GM23248 (cell line): ENCODE data around the gene USP32. TPM values are rescaled to one million over a fixed set of nuclear protein-coding genes. Genes with fewer than 3 reads are reported as not detected.

Experiments
- DNase-seq: peaks from one replicate; pipeline ENCODE4 v3.0.0-alpha.2; 2015
- H2AFZ ChIP-seq: fragments of 200-600 bp; sonication (generic); 2 replicates; pipeline ENCODE4 v1.6.1; 2016; ENCODE audit warnings: antibody characterized with exemption
- H3F3A ChIP-seq: fragments of 200-600 bp; sonication (generic); 2 replicates; pipeline ENCODE4 v1.6.1; 2016; ENCODE audit warnings: mild to moderate bottlenecking, antibody characterized with exemption, mixed run types; ENCODE audit not compliant: insufficient read depth
- H3K27ac ChIP-seq: fragments of 200-600 bp; sonication (generic); 2 replicates; pipeline ENCODE4 v1.5.1; 2016; ENCODE audit warnings: mild to moderate bottlenecking
- H3K27me3 ChIP-seq: fragments of 200-600 bp; sonication (generic); replicated peaks from 2 replicates; pipeline ENCODE4 v1.6.1; 2016; ENCODE audit warnings: mild to moderate bottlenecking; ENCODE audit not compliant: insufficient read depth
- H3K36me3 ChIP-seq: fragments of 200-600 bp; sonication (generic); 2 replicates; pipeline ENCODE4 v1.6.1; 2016; ENCODE audit warnings: low read depth, mild to moderate bottlenecking
- H3K4me1 ChIP-seq: fragments of 200-600 bp; sonication (generic); 2 replicates; pipeline ENCODE4 v1.6.1; 2016; ENCODE audit warnings: mild to moderate bottlenecking; ENCODE audit not compliant: insufficient read depth
- H3K4me2 ChIP-seq: fragments of 200-600 bp; sonication (generic); one replicate; pipeline ENCODE4 v1.6.1; 2016; ENCODE audit warnings: mild to moderate bottlenecking; ENCODE audit not compliant: unreplicated experiment
- H3K4me3 ChIP-seq: fragments of 200-600 bp; sonication (generic); 2 replicates; pipeline ENCODE4 v1.5.1; 2016; ENCODE audit warnings: mild to moderate bottlenecking
- H3K79me2 ChIP-seq: fragments of 200-600 bp; sonication (generic); 2 replicates; pipeline ENCODE4 v1.6.1; 2016; ENCODE audit warnings: mild to moderate bottlenecking; ENCODE audit not compliant: insufficient read depth
- H3K9ac ChIP-seq: fragments of 200-600 bp; sonication (generic); 2 replicates; pipeline ENCODE4 v1.6.1; 2016; ENCODE audit warnings: mild to moderate bottlenecking
- H3K9me2 ChIP-seq: fragments of 200-600 bp; sonication (generic); 2 replicates; pipeline ENCODE4 v1.6.1; 2016; ENCODE audit warnings: mixed run types, mild to moderate bottlenecking, moderate library complexity; ENCODE audit not compliant: insufficient read depth
- H3K9me3 ChIP-seq: fragments of 200-600 bp; sonication (generic); one replicate; pipeline ENCODE4 v1.6.1; 2017; ENCODE audit warnings: low read depth
- H4K20me1 ChIP-seq: fragments of 200-600 bp; sonication (generic); 2 replicates; pipeline ENCODE4 v1.6.0; 2016; ENCODE audit not compliant: insufficient read depth
- EZH2 ChIP-seq: fragments of 200-600 bp; sonication (generic); IDR thresholded peaks from 2 replicates; pipeline ENCODE4 v1.6.1; 2018; ENCODE audit warnings: antibody characterized with exemption, mild to moderate bottlenecking; ENCODE audit not compliant: insufficient read depth, poor library complexity, severe bottlenecking
- EZH2phosphoT487 ChIP-seq: fragments of 200-600 bp; sonication (generic); IDR thresholded peaks from 2 replicates; pipeline ENCODE4 v1.6.1; 2018; ENCODE audit warnings: antibody characterized with exemption, moderate library complexity, mild to moderate bottlenecking, low read depth; ENCODE audit not compliant: insufficient read depth
- WGBS, 2 experiments: methylation state at CpG; one replicate each; pipeline ENCODE4 v1.1.6; 2015 to 2017; ENCODE audit warnings: low lambda C conversion rate in 2 of 2, low coverage in 1 of 2; ENCODE audit errors: missing lambda C conversion rate in 2 of 2; 5-methylcytosine and 5-hydroxymethylcytosine counted together
- in situ Hi-C: fragments of 300-500 bp; cut with MboI; formaldehyde crosslinking; loops from 2 replicates; pipeline ENCODE4 v1.15.0; 2020
- polyA plus RNA-seq: library from polyadenylated mRNA; unstranded; fragments of >200 nt; fragmentation: Nextera tagmentation; extraction: Ambion mirVana; gene quantifications from 2 replicates; pipeline ENCODE4 v1.2.1, GENCODE V29; 2016
- total RNA-seq: library from RNA; depleted of rRNA; stranded (reverse); fragments of >200 nt; shearing (Covaris generic); gene quantifications from 2 replicates; pipeline ENCODE4 v1.2.3, GENCODE V29; 2014

The USP32 gene
- total and polyA plus RNA-seq, 2 experiments from 2014 or later: 14.0 to 33.9 TPM

DNA sequence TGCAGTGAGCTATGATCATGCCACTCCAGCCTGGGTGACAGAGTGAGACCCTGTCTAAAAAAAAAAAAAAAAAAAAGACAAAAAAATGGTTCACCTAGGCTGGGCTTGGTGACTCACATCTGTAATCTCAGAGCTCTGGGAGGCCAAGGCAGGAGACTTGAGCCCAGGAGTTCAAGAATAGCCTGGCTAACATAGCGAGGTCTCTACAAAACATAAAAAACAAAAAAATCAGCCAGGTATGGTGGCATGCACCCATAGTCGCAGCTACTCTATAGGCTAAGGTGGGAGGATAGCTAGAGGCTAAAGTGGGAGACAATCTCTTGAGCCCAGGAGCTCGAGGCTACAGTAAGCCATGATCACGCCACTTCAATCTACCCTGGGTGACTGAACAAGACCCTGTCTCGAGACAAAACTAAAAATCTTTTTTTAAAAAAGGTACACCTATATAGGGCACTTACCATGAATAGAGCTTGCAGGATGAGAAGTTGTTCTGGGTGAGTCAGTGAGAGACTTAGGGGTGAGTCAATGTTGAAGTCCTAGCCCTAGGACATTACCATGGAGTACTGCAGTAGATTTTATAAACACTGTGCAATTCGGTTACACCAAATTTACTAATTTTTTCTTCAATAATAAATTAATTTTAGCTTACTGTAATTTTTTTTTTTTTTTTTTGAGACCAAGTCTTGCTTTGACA lies 19.0 kb downstream of the USP32 start:
- in situ Hi-C loops: no loop called here
- peaks cover 10% of the 10 kb centered on the region for H3K4me1 ChIP-seq
- no peak overlapping the region for H2AFZ ChIP-seq
- H3K4me2 ChIP-seq: peak overlapping the region; percentile 16
- peak; percentile 87 for DNase-seq
- 66 to 67% methylated on average over 6 of the region's 6 CpGs for WGBS, 2 experiments
- no peaks in the 10 kb centered on the region for H3K27me3 ChIP-seq
- peaks cover 4% of the 10 kb centered on the region; the same call in 1 of the 2 replicates for H3F3A ChIP-seq
- no peaks in the 10 kb centered on the region for H3K9me3 ChIP-seq
- no peak overlapping the region for H3K4me3 ChIP-seq
- peak overlapping the region; percentile 78 for H3K27ac ChIP-seq
- H4K20me1 ChIP-seq: peaks cover 14% of the 10 kb centered on the region
- no peaks in the 10 kb centered on the region for H3K9me2 ChIP-seq
- H3K9ac ChIP-seq: peak overlapping the region; percentile 14; the same call in 1 of the 2 replicates
- H3K36me3 ChIP-seq: 0 out of 2 replicates have a peak, but pooled peaks cover 13% of the 10 kb centered on the region
- H3K79me2 ChIP-seq: peaks cover 91% of the 10 kb centered on the region
- no peak for TF ChIP-seq EZH2
- no peak for TF ChIP-seq EZH2phosphoT487

DNA sequence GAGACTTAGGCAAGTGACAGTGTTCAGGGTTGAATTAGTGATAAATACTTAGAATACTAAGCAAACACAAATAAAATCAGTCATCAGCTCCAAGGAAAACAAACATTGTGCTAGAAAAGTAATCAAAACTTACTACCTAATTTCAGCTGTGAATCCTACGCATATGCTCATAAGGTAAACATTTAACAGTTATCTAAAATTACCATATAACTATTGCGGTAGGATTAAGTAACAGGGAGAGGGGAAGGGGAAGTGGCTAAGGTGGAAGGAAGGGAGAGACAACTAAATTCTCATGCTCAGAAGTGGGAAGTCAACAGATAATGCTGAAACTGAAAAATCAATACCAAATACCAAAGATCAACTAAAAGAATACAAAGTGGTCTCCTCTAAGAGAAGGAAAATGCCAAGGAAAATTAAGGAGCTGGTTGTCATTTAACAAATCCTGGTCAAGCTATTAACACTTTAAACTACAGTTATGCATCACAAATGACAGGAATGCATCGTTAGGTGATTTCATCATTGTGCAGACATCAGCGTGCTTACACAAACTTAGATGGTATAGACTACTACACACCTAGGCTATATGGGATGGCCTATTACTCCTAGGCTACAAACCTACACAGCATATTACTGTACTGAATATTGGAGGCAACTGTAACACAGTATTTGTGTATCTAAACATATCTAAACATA lies 20.0 kb downstream of the USP32 start:
- Histone ChIP-seq H3K4me1 (peaks cover 10% of the 10 kb centered on the region), H3K27me3 (no peaks in the 10 kb centered on the region), H3K9me3 (no peaks in the 10 kb centered on the region), H3K79me2 (peaks cover 91% of the 10 kb centered on the region), H3K4me2 (no peak overlapping the region), H3K27ac (no peak overlapping the region), H4K20me1 (peaks cover 14% of the 10 kb centered on the region), H3K9ac (no peak overlapping the region), H3K4me3 (no peak overlapping the region), H3K9me2 (no peaks in the 10 kb centered on the region), H3K36me3 (0 out of 2 replicates have a peak, but pooled peaks cover 12% of the 10 kb centered on the region), H3F3A (peaks cover 4% of the 10 kb centered on the region; the same call in 1 of the 2 replicates), H2AFZ (no peak overlapping the region)
- TF ChIP-seq EZH2phosphoT487 (no peak), EZH2 (no peak)
- WGBS, 2 experiments: 94 to 96% methylated on average over 4 of the region's 4 CpGs
- in situ Hi-C loops: no loop called here
- no peak for DNase-seq

DNA sequence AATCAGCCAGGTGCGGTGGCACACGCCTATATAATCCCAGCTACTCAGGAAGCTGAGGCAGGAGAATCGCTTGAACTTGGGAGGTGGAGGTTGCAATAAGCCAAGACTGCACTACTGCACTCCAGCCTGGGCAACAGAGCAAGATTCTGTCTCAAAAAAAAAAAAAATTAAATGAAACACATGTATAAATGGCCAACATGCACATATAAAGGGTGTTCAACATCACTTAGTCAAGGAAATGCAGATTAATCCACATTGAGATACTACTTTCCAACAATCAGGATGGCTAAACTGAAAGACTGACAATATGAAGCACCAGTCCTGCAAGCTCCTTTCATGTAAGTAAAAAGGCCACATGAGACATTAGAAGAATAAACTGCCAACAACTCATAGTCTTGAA lies 20.5 kb downstream of the USP32 start:
- Histone ChIP-seq H3K9me3 (no peaks in the 10 kb centered on the region), H3K4me3 (no peak overlapping the region), H3K4me1 (peaks cover 10% of the 10 kb centered on the region), H4K20me1 (peaks cover 14% of the 10 kb centered on the region), H3K27ac (no peak overlapping the region), H3K79me2 (peaks cover 91% of the 10 kb centered on the region), H3K9ac (no peak overlapping the region), H3K4me2 (no peak overlapping the region), H3K36me3 (0 out of 2 replicates have a peak, but pooled peaks cover 9% of the 10 kb centered on the region), H3K27me3 (no peaks in the 10 kb centered on the region), H3K9me2 (no peaks in the 10 kb centered on the region), H3F3A (peaks cover 4% of the 10 kb centered on the region; the same call in 1 of the 2 replicates), H2AFZ (no peak overlapping the region)
- TF ChIP-seq EZH2 (no peak), EZH2phosphoT487 (no peak)
- no peak for DNase-seq
- WGBS, 2 experiments: 96 to 97% methylated on average over 3 of the region's 3 CpGs
- in situ Hi-C loops: no loop called here

DNA sequence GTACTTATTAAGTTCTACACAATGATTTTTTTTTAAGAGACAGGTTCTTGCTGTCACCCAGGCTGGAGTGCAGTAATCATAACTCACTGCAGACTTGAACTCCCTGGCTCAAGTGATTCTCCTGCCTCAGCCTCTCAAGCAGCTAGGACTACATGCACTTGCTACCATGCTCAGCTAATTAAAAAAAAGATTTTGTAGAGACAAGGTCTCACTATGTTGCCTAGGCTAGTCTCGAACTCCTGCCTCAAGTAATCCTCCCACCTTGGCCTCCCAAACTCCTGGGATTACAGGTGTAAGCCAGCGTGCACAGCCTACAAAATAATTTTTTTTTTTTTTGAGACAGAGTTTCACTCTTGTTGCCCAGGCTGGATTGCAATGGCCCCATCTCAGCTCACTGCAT lies 22.2 kb downstream of the USP32 start:
- Histone ChIP-seq H3K36me3 (no peaks in the 10 kb centered on the region), H4K20me1 (peaks cover 14% of the 10 kb centered on the region)
- in situ Hi-C loops: no loop called here

More for the DNA sequence above, 22.2 kb downstream of the USP32 start:
- H3F3A ChIP-seq: peaks cover 4% of the 10 kb centered on the region; the same call in 1 of the 2 replicates
- DNase-seq: no peak
- WGBS, 2 experiments: 98 to 99% methylated on average over 2 of the region's 2 CpGs
- no peak overlapping the region for H3K4me2 ChIP-seq
- H3K9ac ChIP-seq: no peak overlapping the region
- H3K4me3 ChIP-seq: no peak overlapping the region
- no peaks in the 10 kb centered on the region for H3K9me3 ChIP-seq
- H3K27me3 ChIP-seq: no peaks in the 10 kb centered on the region
- peaks cover 10% of the 10 kb centered on the region for H3K4me1 ChIP-seq
- H3K9me2 ChIP-seq: no peaks in the 10 kb centered on the region
- no peak overlapping the region for H2AFZ ChIP-seq
- peaks cover 93% of the 10 kb centered on the region for H3K79me2 ChIP-seq
- no peak overlapping the region for H3K27ac ChIP-seq
- TF ChIP-seq EZH2: no peak
- TF ChIP-seq EZH2phosphoT487: no peak
